Measurements from ENCODE around the gene WDR37.

Gene WDR37

GRCh38 chr10:1078668-1079067 is 22.5 kb downstream of the WDR37 start:
- no peak for DNase-seq

DNA sequence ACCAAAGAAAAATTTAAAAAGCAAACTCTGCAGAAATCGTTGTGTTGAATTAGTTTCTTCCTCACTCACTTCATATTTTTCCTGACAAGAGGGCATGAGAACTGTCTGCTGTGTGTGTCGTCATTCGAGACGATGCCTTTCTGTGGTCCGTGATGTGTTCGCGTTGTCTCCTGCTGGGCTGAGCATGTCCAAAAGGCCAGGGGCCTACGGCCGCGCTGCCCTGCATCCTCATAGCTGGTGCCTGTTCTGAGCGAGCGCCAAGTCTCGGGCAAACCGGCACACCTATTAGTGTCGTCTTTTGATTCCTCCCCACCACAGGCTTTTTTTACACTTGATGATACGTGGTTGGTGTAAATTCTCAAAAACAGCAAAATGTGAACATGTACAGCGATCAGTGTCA is 27.4 kb downstream of the WDR37 start:
- no peak for DNase-seq

DNA sequence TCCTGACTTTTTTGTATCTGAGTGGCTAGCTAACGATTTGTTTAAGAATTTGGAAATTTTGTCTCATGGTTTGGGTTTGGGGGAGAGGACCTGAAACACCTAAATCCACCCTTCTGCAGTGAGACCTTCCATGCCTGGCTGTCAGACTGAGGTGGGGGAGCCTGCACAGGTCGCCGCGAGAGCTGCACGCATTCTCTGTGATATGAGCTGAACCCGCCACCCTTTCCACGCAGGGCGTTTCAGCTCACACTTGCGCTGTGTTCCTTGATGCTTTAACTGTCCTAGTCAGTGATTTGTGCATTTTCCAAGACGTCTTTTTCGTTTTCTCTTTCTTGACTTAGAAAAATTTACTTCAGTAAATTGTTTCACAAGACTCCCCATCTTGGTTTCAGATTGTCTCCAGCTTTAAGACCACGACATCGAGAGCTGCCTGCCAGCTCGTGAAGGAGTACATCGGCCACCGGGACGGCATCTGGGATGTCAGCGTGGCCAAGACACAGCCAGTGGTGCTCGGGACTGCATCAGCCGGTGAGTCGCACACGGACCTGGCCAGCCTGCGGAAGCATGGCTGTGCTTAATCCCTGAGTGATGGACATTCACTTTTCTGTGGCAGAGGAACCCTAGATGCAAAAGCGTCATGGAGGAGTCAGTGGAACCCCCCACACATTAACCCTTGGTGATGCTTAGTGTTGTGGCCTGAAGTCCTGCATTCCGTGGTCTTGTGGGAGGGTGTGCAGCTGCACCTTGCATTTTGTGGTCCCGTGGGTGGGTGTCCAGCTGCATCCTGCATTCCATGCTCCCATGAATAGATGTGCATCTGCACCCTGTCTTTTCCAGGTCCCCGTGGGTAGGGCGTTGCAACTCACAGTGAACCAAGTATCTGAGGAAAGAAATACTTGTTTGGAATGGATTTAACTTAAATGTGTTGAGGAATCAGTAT is 28.1 kb downstream of the WDR37 start:
- DNase-seq: no peak

- DNase-seq: no peak
These were observed 29.1 kb downstream of the WDR37 start for GRCh38 chr10:1085258-1085657.

- DNase-seq: no peak
These were observed 30.6 kb downstream of the WDR37 start for GRCh38 chr10:1086787-1087186.

DNA sequence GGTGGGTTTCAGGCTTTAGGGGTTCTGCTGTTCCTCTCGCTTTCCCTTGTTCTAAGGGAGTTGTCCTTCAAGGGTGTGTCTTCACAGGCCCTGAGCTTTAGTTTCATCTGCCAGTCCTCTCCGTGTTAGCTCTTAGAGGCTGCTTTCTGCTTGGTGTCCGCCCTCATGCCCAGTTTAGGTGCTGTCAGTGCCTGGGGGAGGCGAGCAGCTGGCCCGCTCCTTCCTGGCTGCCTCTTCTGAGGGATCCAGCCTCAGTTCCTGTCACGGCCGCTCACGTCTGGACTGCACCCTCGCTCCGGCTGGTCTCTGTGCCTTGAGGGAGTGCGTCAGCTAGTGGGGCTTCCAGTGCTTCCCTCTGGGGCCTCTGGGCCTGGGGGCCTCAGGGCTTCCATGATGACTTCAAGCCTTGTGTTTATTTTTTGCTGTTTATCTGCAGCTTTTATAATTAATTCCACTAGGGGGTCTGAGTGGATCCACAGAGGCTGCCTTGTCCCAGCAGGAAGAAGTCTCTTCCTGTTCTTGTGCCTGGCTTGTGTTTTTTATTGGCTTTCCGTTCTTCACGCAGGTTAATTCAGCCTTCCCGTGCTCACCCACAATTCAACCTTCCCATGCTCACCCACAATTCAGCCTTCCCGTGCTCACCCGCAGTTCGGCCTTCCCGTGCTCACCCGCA is 33.0 kb downstream of the WDR37 start:
- no peak for DNase-seq

GRCh38 chr10:1090696-1091095 is 34.5 kb downstream of the WDR37 start:
- DNase-seq: no peak

DNA sequence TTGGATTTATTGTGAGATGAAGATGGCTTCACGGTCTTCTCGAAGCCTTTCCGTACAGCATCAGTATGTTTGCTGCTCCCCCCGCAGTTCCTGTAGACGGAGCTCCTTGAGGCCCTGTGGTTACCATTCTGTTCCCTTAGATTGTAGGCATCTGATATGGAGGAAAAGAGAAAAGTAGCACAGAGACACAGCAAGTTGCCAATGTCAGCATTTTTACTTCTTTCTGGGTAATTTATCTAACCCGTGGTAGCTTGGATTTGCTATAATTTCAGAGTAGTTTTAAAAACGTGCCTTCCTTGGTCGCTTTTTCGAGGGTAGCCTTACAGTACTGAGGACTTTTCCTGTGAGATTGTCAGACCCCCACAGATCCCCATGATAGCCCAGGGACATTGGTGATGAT is 37.5 kb downstream of the WDR37 start:
- no peak for DNase-seq

DNA sequence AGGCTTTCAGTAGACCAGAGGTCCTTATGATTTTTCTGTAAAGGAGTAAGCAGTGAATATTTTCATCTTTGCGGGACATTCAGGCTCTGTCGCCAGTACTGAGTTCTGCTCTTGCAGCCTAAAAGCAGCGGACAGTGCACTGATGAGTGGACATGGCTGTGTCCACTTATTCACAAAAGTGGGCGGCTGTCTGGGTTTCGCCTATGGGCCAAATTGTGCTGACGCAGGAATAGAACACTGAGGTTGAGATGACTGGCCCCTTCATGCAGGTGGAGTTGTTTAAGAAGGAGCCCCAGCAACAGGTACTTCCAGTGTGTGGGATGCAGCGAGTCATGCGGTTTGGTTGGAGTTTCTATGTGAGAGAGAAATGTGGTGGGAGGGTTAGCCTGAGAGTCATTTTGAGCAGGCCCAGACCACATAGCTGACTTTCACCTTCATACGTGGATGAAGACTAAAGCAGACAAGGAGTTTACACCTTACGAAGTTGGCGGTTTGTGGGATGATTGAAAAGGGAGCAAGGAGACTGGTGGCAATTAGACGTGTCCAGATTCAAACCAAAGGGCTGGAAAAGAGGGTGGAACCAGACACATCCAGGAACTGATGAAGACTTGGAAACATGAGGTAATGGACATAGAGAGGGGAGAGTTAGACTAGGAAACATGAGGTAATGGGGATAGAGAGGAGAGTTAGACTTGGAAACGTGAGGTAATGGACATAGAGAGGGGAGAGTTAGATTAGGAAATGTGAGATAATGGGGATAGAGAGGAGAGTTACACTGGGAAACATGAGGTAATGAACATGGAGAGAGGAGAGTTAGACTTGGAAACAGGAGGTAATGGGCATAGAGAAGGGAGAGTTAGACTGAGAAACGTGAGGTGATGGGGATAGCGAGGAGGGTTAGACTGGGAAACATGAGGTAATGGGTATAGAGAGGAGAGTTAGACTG is 38.2 kb downstream of the WDR37 start:
- DNase-seq: no peak

- DNase-seq: no peak
These were observed 39.3 kb downstream of the WDR37 start for GRCh38 chr10:1095498-1095897.

DNA sequence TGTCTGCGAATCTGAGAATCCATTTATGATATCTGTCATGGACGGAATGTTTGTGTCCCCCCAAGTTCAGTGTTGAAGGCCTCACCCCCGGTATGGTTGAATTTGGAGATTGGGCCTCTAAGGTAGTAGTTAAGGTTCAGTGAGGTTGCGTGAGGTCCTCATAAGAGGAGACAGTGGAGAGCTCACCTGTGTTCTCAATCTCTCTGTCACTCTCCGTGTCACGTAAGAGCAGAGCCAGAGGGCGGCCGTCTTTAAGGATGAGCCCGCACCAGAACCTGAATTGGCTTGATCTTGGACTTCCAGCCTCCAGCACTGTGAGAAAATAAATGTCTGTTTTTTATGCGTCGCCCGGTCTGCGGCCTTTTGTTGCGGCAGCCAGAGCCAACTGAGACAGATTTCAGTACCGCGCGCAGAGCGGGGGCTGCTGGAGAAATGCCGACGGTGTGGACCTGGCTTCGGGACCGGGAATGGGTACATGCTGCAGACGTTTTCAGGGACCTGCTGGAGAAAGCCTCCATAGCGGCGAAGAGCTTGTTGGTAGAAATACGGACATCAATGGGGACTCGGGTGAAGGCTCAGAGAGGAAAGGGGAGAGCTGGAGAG is 40.2 kb downstream of the WDR37 start:
- DNase-seq: no peak

GRCh38 chr10:1097436-1097835 is 41.3 kb downstream of the WDR37 start:
- no peak for DNase-seq

DNA sequence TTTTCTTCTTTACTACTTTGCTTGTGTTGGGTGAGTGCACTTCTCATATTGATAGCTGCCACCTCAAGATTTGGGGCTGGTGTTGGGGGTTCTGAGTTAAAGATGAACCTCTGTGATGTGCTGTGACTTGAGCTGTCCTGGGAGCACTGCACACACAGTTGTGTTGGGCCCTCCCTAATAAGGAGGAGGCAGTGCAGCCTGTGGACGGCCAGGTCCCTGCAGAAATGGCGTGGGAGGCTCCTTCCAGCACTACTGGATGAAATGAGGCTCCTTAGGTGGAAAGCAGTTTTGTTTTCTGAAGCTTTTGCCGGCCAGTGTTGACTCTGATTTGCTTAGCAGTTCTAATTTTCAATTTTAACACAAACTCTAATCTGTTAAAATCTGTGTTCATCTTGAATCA is 44.0 kb downstream of the WDR37 start:
- no peak for DNase-seq

DNA sequence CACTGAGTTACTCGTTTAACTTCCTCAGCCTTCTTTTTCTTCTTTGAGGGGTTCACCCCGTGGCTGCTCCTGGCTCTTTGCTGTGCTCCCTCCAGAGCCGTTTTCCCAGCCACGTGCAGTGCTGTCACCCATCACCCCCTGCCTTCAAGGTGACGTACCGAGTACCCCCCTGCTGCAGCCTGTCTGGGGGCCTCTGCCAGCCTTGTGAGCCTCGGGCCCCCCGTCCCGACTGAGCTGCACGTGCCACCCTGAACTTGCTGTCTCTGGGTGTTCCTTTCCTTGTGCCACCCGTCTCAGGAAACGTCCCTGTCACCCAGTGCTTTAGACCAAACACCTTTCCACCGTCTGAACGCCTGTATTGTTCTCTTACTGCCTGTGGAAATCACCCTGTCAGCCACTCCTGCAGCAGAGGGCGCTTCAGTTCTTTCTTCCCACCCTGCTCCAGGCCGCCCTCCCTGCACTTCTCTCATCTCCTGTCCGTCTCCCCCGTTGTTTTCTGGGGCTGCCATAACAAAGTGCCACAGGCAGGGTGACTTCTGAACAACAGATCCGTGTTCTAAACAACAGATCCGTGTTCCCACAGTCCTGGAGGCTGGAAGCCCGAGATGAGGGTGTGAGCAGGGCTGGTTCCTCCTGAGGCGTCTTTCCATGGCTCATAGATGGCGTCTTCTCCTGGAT is 44.6 kb downstream of the WDR37 start:
- DNase-seq: no peak

DNA sequence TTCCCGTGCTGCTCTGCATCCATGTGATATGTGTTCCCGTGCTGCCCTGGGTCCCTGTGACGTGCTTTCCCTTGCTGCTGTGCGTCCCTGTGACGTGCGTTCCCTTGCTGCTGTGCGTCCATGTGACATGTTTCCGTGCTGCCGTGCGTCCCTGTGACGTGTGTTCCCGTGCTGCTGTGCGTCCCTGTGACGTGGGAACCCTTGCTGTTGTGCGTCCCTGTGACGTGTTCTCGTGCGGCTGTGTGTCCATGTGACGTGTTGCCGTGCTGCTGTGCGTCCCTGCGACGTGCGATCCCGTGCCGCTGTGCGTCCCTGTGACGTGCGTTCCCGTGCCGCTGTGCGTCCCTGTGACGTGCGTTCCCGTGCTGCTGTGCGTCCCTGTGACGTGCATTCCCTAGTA is 45.8 kb downstream of the WDR37 start:
- DNase-seq: no peak

DNA sequence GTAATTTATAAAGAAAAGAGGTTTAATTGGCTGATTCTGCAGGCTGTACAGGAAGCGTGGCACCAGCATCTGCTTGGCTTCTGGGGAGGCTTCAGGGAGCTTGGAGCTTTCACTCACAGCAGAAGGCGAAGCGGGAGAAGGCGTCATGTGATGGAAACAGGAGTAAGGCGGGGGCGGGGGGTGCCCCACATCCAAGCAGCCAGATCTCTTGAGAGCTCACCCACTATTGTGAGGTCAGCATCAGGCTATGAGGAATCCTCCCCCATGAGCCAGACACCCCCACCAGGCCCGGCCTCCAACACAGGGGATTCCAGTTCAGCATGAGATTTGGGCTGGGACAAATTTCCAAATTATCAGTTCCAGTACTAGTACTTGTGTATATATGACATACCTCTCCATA is 46.2 kb downstream of the WDR37 start:
- DNase-seq: no peak

GRCh38 chr10:1102831-1103230 is 46.6 kb downstream of the WDR37 start:
- no peak for DNase-seq

- DNase-seq: no peak
These were observed 47.4 kb downstream of the WDR37 start for GRCh38 chr10:1103551-1103950.

DNA sequence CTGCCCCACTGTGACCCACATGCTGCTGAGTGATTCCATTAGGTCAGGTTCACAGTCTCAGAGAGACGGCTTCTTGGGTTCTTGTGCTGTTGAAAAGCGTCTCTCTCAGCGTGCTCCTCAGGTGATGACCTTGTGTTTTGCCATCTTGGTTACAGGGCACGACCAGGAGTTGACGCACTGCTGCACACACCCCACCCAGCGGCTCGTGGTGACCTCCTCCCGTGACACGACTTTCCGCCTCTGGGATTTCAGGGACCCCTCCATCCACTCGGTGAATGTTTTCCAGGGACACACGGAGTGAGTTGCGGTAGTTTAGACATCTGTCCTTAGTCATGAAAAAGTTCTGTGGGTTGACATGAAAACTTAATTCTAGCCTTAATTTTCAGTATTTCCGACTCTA is 48.8 kb downstream of the WDR37 start:
- DNase-seq: no peak

- no peak for DNase-seq
These were observed 50.8 kb downstream of the WDR37 start for GRCh38 chr10:1107004-1107403.

DNA sequence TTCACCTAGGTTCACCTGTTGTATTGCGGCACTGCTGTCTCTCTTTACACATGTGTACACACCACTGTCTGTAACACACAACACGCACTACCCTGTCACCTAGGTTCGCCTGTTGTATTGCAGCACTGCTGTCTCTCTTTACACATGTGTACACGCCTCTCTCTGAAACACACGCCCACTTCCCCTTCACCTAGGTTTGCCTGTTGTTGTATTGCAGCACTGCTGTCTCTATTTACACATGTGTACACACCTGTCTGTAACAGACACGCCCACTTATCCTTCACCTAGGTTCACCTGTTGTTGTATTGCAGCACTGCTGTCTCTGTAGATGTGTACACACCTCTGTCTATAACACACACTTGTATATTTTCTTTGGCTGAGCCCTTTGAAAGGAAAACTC is 51.5 kb downstream of the WDR37 start:
- no peak for DNase-seq

Data from CD4-positive, alpha-beta T cell treated with Interleukin-6 for 4 hours (primary cell).